HFFc6 (cell line): ENCODE data around the gene H2AZ2. TPM values are rescaled to one million over a fixed set of nuclear protein-coding genes. Genes with fewer than 3 reads are reported as not detected.
"Not testable (repeated sequence)": the region's sequence is repeated elsewhere in the genome, so short reads cannot be mapped to it uniquely, and the experiment has no call there.

Source experiments
- DNase-seq: peaks from one replicate; pipeline ENCODE4 v3.0.0-alpha.2; 2018
- H3K27ac Mint-ChIP-seq: 2 replicates; pipeline ENCODE4 v1.8.0; 2020; ENCODE audit warnings: mild to moderate bottlenecking, mixed read lengths
- H3K27me3 Mint-ChIP-seq: 2 replicates; pipeline ENCODE4 v1.8.0; 2021; ENCODE audit warnings: mild to moderate bottlenecking, moderate library complexity, mixed read lengths; ENCODE audit not compliant: insufficient read depth
- H3K36me3 Mint-ChIP-seq: 2 replicates; pipeline ENCODE4 v1.8.0; 2021; ENCODE audit warnings: low read depth, mixed read lengths
- H3K4me1 Mint-ChIP-seq: 2 replicates; pipeline ENCODE4 v1.8.0; 2020; ENCODE audit warnings: low read depth, mixed read lengths
- H3K4me3 Mint-ChIP-seq: 2 replicates; pipeline ENCODE4 v1.8.0; 2020; ENCODE audit warnings: mild to moderate bottlenecking, moderate library complexity, mixed read lengths
- H3K9me3 Mint-ChIP-seq: 2 replicates; pipeline ENCODE4 v1.8.0; 2020; ENCODE audit warnings: mild to moderate bottlenecking, mixed read lengths
- CTCF ChIP-seq: fragments of 200-600 bp; sonication (generic); IDR thresholded peaks from 2 replicates; pipeline ENCODE4 v1.5.0; 2021; ENCODE audit warnings: antibody characterized with exemption, mild to moderate bottlenecking
- total RNA-seq, 6 experiments: library from RNA; stranded (reverse); fragmentation: NEBNext Ultra II Directional; extraction: Animal tissue kit (Norgen Biotek cat#: 25700); gene quantifications; 2 replicates in 1 of 6; 3 replicates in 5 of 6; pipeline ENCODE4 v1.2.3, GENCODE V29; 2021

H2AZ2 gene
- total RNA-seq, 6 experiments from 2014 or later, result 128 to 215 (median 185) TPM

- DNase-seq, result no peak
- Mint-ChIP-seq H3K27ac (no peak overlapping the region), H3K36me3 (no peaks in the 10 kb centered on the region), H3K4me3 (no peak overlapping the region), H3K9me3 (no peaks in the 10 kb centered on the region), H3K27me3 (peaks cover 4% of the 10 kb centered on the region; the same call in 1 of the 2 replicates), H3K4me1 (peaks cover 22% of the 10 kb centered on the region)
- no peak for TF ChIP-seq CTCF
These were observed 57.9 kb downstream of the H2AZ2 start for GRCh38 chr7:44789990-44790389.

GRCh38 chr7:44787762-44788161 lies 60.1 kb downstream of the H2AZ2 start:
- peaks cover 10% of the 10 kb centered on the region for H3K36me3 Mint-ChIP-seq
- no peaks in the 10 kb centered on the region; the same call in 1 of the 2 replicates for H3K27me3 Mint-ChIP-seq
- DNase-seq, result no peak
- H3K4me1 Mint-ChIP-seq, result peaks cover 13% of the 10 kb centered on the region
- no peak overlapping the region for H3K4me3 Mint-ChIP-seq
- no peak for TF ChIP-seq CTCF
- H3K27ac Mint-ChIP-seq, result no peak overlapping the region
- peaks cover 13% of the 10 kb centered on the region for H3K9me3 Mint-ChIP-seq

GRCh38 chr7:44787041-44787440 lies 60.8 kb downstream of the H2AZ2 start:
- no peak for TF ChIP-seq CTCF
- H3K4me1 Mint-ChIP-seq, result peaks cover 12% of the 10 kb centered on the region
- peaks cover 4% of the 10 kb centered on the region; the same call in 1 of the 2 replicates for H3K27me3 Mint-ChIP-seq
- no peak for DNase-seq
- H3K27ac Mint-ChIP-seq, result no peak overlapping the region
- no peak overlapping the region for H3K4me3 Mint-ChIP-seq
- peaks cover 17% of the 10 kb centered on the region for H3K9me3 Mint-ChIP-seq
- H3K36me3 Mint-ChIP-seq, result peaks cover 14% of the 10 kb centered on the region

GRCh38 chr7:44785218-44785617 lies 62.7 kb downstream of the H2AZ2 start:
- not testable (repeated sequence) for H3K4me1 Mint-ChIP-seq, H3K27ac Mint-ChIP-seq, H3K4me3 Mint-ChIP-seq, H3K27me3 Mint-ChIP-seq, DNase-seq
- Mint-ChIP-seq H3K9me3 (peaks cover 17% of the 10 kb centered on the region), H3K36me3 (peaks cover 14% of the 10 kb centered on the region)

GRCh38 chr7:44784364-44784763 lies 63.5 kb downstream of the H2AZ2 start:
- Mint-ChIP-seq H3K4me3 (no peak overlapping the region), H3K27me3 (peaks cover 4% of the 10 kb centered on the region), H3K9me3 (peaks cover 17% of the 10 kb centered on the region), H3K4me1 (no peaks in the 10 kb centered on the region), H3K27ac (no peak overlapping the region), H3K36me3 (peaks cover 14% of the 10 kb centered on the region)
- no peak for TF ChIP-seq CTCF
- no peak for DNase-seq

- no peak overlapping the region for H3K27ac Mint-ChIP-seq
- DNase-seq, result no peak
- H3K36me3 Mint-ChIP-seq, result peaks cover 14% of the 10 kb centered on the region
- peaks cover 4% of the 10 kb centered on the region for H3K27me3 Mint-ChIP-seq
- H3K9me3 Mint-ChIP-seq, result peaks cover 17% of the 10 kb centered on the region
- no peak for TF ChIP-seq CTCF
- H3K4me3 Mint-ChIP-seq, result no peak overlapping the region
- H3K4me1 Mint-ChIP-seq, result no peaks in the 10 kb centered on the region
These were observed 64.5 kb downstream of the H2AZ2 start for GRCh38 chr7:44783407-44783806.
